BLaER1 (cell line): ENCODE results near the gene CYREN.

ENCODE experiments used
- H3K27ac ChIP-seq: shearing (Covaris generic); formaldehyde crosslinking; 2 replicates; pipeline ENCODE4 v1.8.1; 2022
- H3K27me3 ChIP-seq: shearing (Covaris generic); formaldehyde crosslinking; 2 replicates; pipeline ENCODE4 v1.8.1; 2022
- H3K36me3 ChIP-seq: shearing (Covaris generic); formaldehyde crosslinking; 2 replicates; pipeline ENCODE4 v1.8.1; 2022
- H3K4me1 ChIP-seq: shearing (Covaris generic); formaldehyde crosslinking; 2 replicates; pipeline ENCODE4 v1.8.1; 2022
- H3K4me2 ChIP-seq: shearing (Covaris generic); formaldehyde crosslinking; 2 replicates; pipeline ENCODE4 v1.8.1; 2022
- H3K4me3 ChIP-seq: shearing (Covaris generic); formaldehyde crosslinking; 2 replicates; pipeline ENCODE4 v1.8.1; 2022
- H3K9ac ChIP-seq: shearing (Covaris generic); formaldehyde crosslinking; 2 replicates; pipeline ENCODE4 v1.8.1; 2022
- H3K9me3 ChIP-seq: shearing (Covaris generic); formaldehyde crosslinking; 2 replicates; pipeline ENCODE4 v1.8.1; 2022
- H4K20me1 ChIP-seq: shearing (Covaris generic); formaldehyde crosslinking; 2 replicates; pipeline ENCODE4 v1.8.1; 2022
- Cebpa-rat ChIP-seq: shearing (Covaris generic); IDR thresholded peaks from 2 replicates; pipeline ENCODE4 v1.8.1; 2022

Gene CYREN

GRCh38 chr7:135199439-135199838 is 28.9 kb upstream of the CYREN start:
- H3K9me3 ChIP-seq: no peaks in the 10 kb centered on the region
- no peak overlapping the region for H3K27ac ChIP-seq
- H3K4me2 ChIP-seq: no peak overlapping the region
- H3K9ac ChIP-seq: no peak overlapping the region
- no peak overlapping the region for H3K4me3 ChIP-seq
- peaks cover 75% of the 10 kb centered on the region for H3K36me3 ChIP-seq
- TF ChIP-seq Cebpa-rat: no peak
- peaks cover 49% of the 10 kb centered on the region for H3K4me1 ChIP-seq
- H3K27me3 ChIP-seq: no peaks in the 10 kb centered on the region
- H4K20me1 ChIP-seq: no peaks in the 10 kb centered on the region

- H3K36me3 ChIP-seq: peaks cover 72% of the 10 kb centered on the region
- H3K27ac ChIP-seq: no peak overlapping the region
- TF ChIP-seq Cebpa-rat: no peak
- H3K4me1 ChIP-seq: peaks cover 49% of the 10 kb centered on the region
- no peaks in the 10 kb centered on the region for H4K20me1 ChIP-seq
- no peaks in the 10 kb centered on the region for H3K9me3 ChIP-seq
- no peak overlapping the region for H3K4me2 ChIP-seq
- no peaks in the 10 kb centered on the region for H3K27me3 ChIP-seq
- no peak overlapping the region for H3K9ac ChIP-seq
- no peak overlapping the region for H3K4me3 ChIP-seq
Measured at GRCh38 chr7:135197906-135198655, 27.6 kb upstream of the CYREN start.

- H3K4me2 ChIP-seq: no peak overlapping the region
- H3K36me3 ChIP-seq: peaks cover 77% of the 10 kb centered on the region
- H3K9ac ChIP-seq: no peak overlapping the region
- H3K9me3 ChIP-seq: no peaks in the 10 kb centered on the region
- no peak overlapping the region for H3K27ac ChIP-seq
- H4K20me1 ChIP-seq: no peaks in the 10 kb centered on the region
- no peak for TF ChIP-seq Cebpa-rat
- no peak overlapping the region for H3K4me3 ChIP-seq
- H3K4me1 ChIP-seq: peaks cover 49% of the 10 kb centered on the region
- no peaks in the 10 kb centered on the region for H3K27me3 ChIP-seq
Measured at GRCh38 chr7:135197343-135197742, 26.8 kb upstream of the CYREN start.

GRCh38 chr7:135195968-135196629 is 25.6 kb upstream of the CYREN start:
- Histone ChIP-seq H3K27me3 (no peaks in the 10 kb centered on the region), H3K36me3 (peaks cover 79% of the 10 kb centered on the region), H3K27ac (0 out of 2 replicates have a peak overlapping the region, but pooled peaks have one; percentile 28), H3K4me3 (no peak overlapping the region), H3K4me2 (peak overlapping the region; percentile 88), H3K9me3 (no peaks in the 10 kb centered on the region), H4K20me1 (no peaks in the 10 kb centered on the region), H3K9ac (no peak overlapping the region), H3K4me1 (peaks cover 43% of the 10 kb centered on the region)
- TF ChIP-seq Cebpa-rat: no peak

GRCh38 chr7:135195156-135195555 is 24.6 kb upstream of the CYREN start:
- H3K36me3 ChIP-seq: peaks cover 79% of the 10 kb centered on the region
- H3K4me3 ChIP-seq: peak overlapping the region; percentile 49
- peak overlapping the region; percentile 88 for H3K4me2 ChIP-seq
- TF ChIP-seq Cebpa-rat: no peak
- no peaks in the 10 kb centered on the region for H3K9me3 ChIP-seq
- H4K20me1 ChIP-seq: no peaks in the 10 kb centered on the region
- H3K4me1 ChIP-seq: peaks cover 43% of the 10 kb centered on the region
- peak overlapping the region; percentile 71; the same call in 1 of the 2 replicates for H3K27ac ChIP-seq
- no peak overlapping the region for H3K9ac ChIP-seq
- H3K27me3 ChIP-seq: no peaks in the 10 kb centered on the region

GRCh38 chr7:135194494-135195095 is 24.1 kb upstream of the CYREN start:
- no peak for TF ChIP-seq Cebpa-rat
- H3K9me3 ChIP-seq: no peaks in the 10 kb centered on the region
- no peaks in the 10 kb centered on the region for H4K20me1 ChIP-seq
- H3K4me1 ChIP-seq: peaks cover 43% of the 10 kb centered on the region
- H3K27ac ChIP-seq: peak overlapping the region; percentile 71
- peak overlapping the region; percentile 49 for H3K4me3 ChIP-seq
- H3K27me3 ChIP-seq: no peaks in the 10 kb centered on the region
- peak overlapping the region; percentile 88 for H3K4me2 ChIP-seq
- H3K9ac ChIP-seq: peak overlapping the region; percentile 68
- H3K36me3 ChIP-seq: peaks cover 78% of the 10 kb centered on the region

- no peaks in the 10 kb centered on the region for H3K9me3 ChIP-seq
- no peaks in the 10 kb centered on the region for H3K27me3 ChIP-seq
- peaks cover 78% of the 10 kb centered on the region for H3K36me3 ChIP-seq
- peak overlapping the region; percentile 88 for H3K4me2 ChIP-seq
- H3K4me3 ChIP-seq: 0 out of 2 replicates have a peak overlapping the region, but pooled peaks have one; percentile 49
- peak overlapping the region; percentile 71 for H3K27ac ChIP-seq
- H3K9ac ChIP-seq: peak overlapping the region; percentile 68; the same call in 1 of the 2 replicates
- H4K20me1 ChIP-seq: no peaks in the 10 kb centered on the region
- no peak for TF ChIP-seq Cebpa-rat
- peaks cover 43% of the 10 kb centered on the region for H3K4me1 ChIP-seq
Measured at GRCh38 chr7:135193615-135194081, 23.1 kb upstream of the CYREN start.

GRCh38 chr7:135192914-135193536 is 22.5 kb upstream of the CYREN start:
- H4K20me1 ChIP-seq: no peaks in the 10 kb centered on the region
- H3K4me1 ChIP-seq: peaks cover 43% of the 10 kb centered on the region
- no peak overlapping the region for H3K4me3 ChIP-seq
- no peaks in the 10 kb centered on the region for H3K27me3 ChIP-seq
- peak overlapping the region; percentile 88 for H3K4me2 ChIP-seq
- H3K9ac ChIP-seq: 0 out of 2 replicates have a peak overlapping the region, but pooled peaks have one; percentile 13
- H3K36me3 ChIP-seq: peaks cover 78% of the 10 kb centered on the region
- no peaks in the 10 kb centered on the region for H3K9me3 ChIP-seq
- H3K27ac ChIP-seq: peak overlapping the region; percentile 71
- TF ChIP-seq Cebpa-rat: no peak

- Histone ChIP-seq H3K9ac (no peak overlapping the region), H3K27ac (no peak overlapping the region), H3K4me3 (no peak overlapping the region), H3K4me1 (peaks cover 55% of the 10 kb centered on the region), H3K36me3 (peaks cover 78% of the 10 kb centered on the region), H3K9me3 (peaks cover under 1% of the 10 kb centered on the region; the same call in 1 of the 2 replicates), H4K20me1 (no peaks in the 10 kb centered on the region), H3K4me2 (no peak overlapping the region), H3K27me3 (no peaks in the 10 kb centered on the region)
- no peak for TF ChIP-seq Cebpa-rat
Measured at GRCh38 chr7:135190703-135191102, 20.2 kb upstream of the CYREN start.
